ENCODE results near the gene PLXNB2. TPM values are rescaled to one million over a fixed set of nuclear protein-coding genes. Genes with fewer than 3 reads are reported as not detected.

PLXNB2 gene
- polyA plus RNA-seq: 1 to 10 TPM in 2 of 3 donors, not detected in 1; 1.1 to 1.6 TPM

- Mint-ChIP-seq H3K27me3 (ENCODE audit: low read depth in 3 of 3) (peaks cover 2 to 3% (median 3%) of the 10 kb centered on the region in 3 donors), H3K27ac (no peak within 1 kb of the TSS), H3K4me3 (peak within 1 kb of the TSS in 2 of 5 donors; percentile 49 to 50), H3K9me3 (no peaks in the 10 kb centered on the region), H3K4me1 (peaks cover 0 to 3% of the 10 kb centered on the region in 2 donors), H3K36me3 (no peaks in the 10 kb centered on the region)
- DNase-seq: peak; percentile 26 to 33 (median 26)
These were observed at the start of gene PLXNB2 for GRCh38 chr22:50306753-50307749. TSS of gene PLXNB2 (minus strand) at chr22:50307646. CDS start at chr22:50290584, 17,062 bp downstream.

GRCh38 chr22:50357222-50357621 is 49.8 kb upstream of the PLXNB2 start:
- DNase-seq: no peak
- peak overlapping the region; percentile 14 to 81 (median 76) for H3K27ac Mint-ChIP-seq
- peaks cover 34 to 55% of the 10 kb centered on the region in 2 donors for H3K4me1 Mint-ChIP-seq
- no peak overlapping the region for H3K4me3 Mint-ChIP-seq
- H3K9me3 Mint-ChIP-seq: peaks cover 0 to 2% (median 0%) of the 10 kb centered on the region in 6 donors
- peaks cover 0 to 1% (median 0%) of the 10 kb centered on the region in 3 donors for H3K27me3 Mint-ChIP-seq (ENCODE audit: low read depth in 3 of 3)
- peaks cover 10 to 14% (median 11%) of the 10 kb centered on the region in 3 donors for H3K36me3 Mint-ChIP-seq

GRCh38 chr22:50356186-50356585 is 48.7 kb upstream of the PLXNB2 start:
- Mint-ChIP-seq H3K9me3 (peaks cover 0 to 2% (median 0%) of the 10 kb centered on the region in 6 donors), H3K36me3 (peaks cover 5 to 13% (median 6%) of the 10 kb centered on the region in 3 donors), H3K4me1 (peaks cover 23 to 45% of the 10 kb centered on the region in 2 donors), H3K27me3 (ENCODE audit: low read depth in 3 of 3) (peaks cover 0 to 1% (median 0%) of the 10 kb centered on the region in 3 donors), H3K27ac (peak overlapping the region in 1 of 6 donors; percentile 21), H3K4me3 (no peak overlapping the region)
- no peak for DNase-seq

GRCh38 chr22:50348058-50348457 is 40.6 kb upstream of the PLXNB2 start:
- DNase-seq: no peak
- Mint-ChIP-seq H3K9me3 (no peaks in the 10 kb centered on the region), H3K4me1 (peaks cover under 1 to 1% of the 10 kb centered on the region in 2 donors), H3K27me3 (ENCODE audit: low read depth in 3 of 3) (no peaks in the 10 kb centered on the region), H3K4me3 (no peak overlapping the region), H3K36me3 (peaks cover 0 to 1% (median 0%) of the 10 kb centered on the region in 3 donors), H3K27ac (no peak overlapping the region)

GRCh38 chr22:50347157-50347556 is 39.7 kb upstream of the PLXNB2 start:
- Mint-ChIP-seq H3K4me1 (peaks cover 5% of the 10 kb centered on the region in 2 donors), H3K27ac (no peak overlapping the region), H3K4me3 (no peak overlapping the region), H3K27me3 (ENCODE audit: low read depth in 3 of 3) (peaks cover 0 to 4% (median 4%) of the 10 kb centered on the region in 3 donors), H3K9me3 (no peaks in the 10 kb centered on the region), H3K36me3 (no peaks in the 10 kb centered on the region)
- DNase-seq: no peak

- Mint-ChIP-seq H3K27ac (peak overlapping the region in 1 of 6 donors; percentile 21), H3K4me3 (peak overlapping the region in 2 of 5 donors; percentile 21 to 32)
These were observed 39.0 kb upstream of the PLXNB2 start for GRCh38 chr22:50346470-50346869.

GRCh38 chr22:50343541-50343935 is 36.1 kb upstream of the PLXNB2 start:
- Mint-ChIP-seq H3K9me3 (no peaks in the 10 kb centered on the region), H3K4me3 (peak overlapping the region in 4 of 5 donors; percentile 25 to 80 (median 56)), H3K27ac (peak overlapping the region in 3 of 6 donors; percentile 45 to 85 (median 60)), H3K27me3 (ENCODE audit: low read depth in 3 of 3) (peaks cover 0 to 7% (median 6%) of the 10 kb centered on the region in 3 donors), H3K36me3 (no peaks in the 10 kb centered on the region), H3K4me1 (peaks cover 11 to 15% of the 10 kb centered on the region in 2 donors)
- no peak for DNase-seq

More at GRCh38 chr22:50346470-50346869, 39.0 kb upstream of the PLXNB2 start:
- Mint-ChIP-seq H3K27me3 (ENCODE audit: low read depth in 3 of 3) (peaks cover 0 to 7% (median 6%) of the 10 kb centered on the region in 3 donors), H3K4me1 (peaks cover 8 to 11% of the 10 kb centered on the region in 2 donors), H3K36me3 (no peaks in the 10 kb centered on the region), H3K9me3 (no peaks in the 10 kb centered on the region)
- DNase-seq: no peak

- Mint-ChIP-seq H3K9me3 (no peaks in the 10 kb centered on the region), H3K36me3 (no peaks in the 10 kb centered on the region), H3K27me3 (ENCODE audit: low read depth in 3 of 3) (peaks cover 0 to 7% (median 6%) of the 10 kb centered on the region in 3 donors), H3K4me3 (peak within 1 kb of the TSS; percentile 86 to 94 (median 89)), H3K27ac (peak within 1 kb of the TSS; percentile 85 to 95 (median 90)), H3K4me1 (peaks cover 11 to 15% of the 10 kb centered on the region in 2 donors)
- peak; percentile 85 to 88 (median 87) for DNase-seq
These were observed 35.5 kb upstream of the PLXNB2 start, which contains the start of gene PPP6R2 for GRCh38 chr22:50342651-50343540. TSS of gene PPP6R2 (plus strand) at chr22:50343327. CDS start at chr22:50393909, 50,582 bp downstream.

GRCh38 chr22:50341977-50342650 is 34.7 kb upstream of the PLXNB2 start:
- peaks cover 0 to 7% (median 6%) of the 10 kb centered on the region in 3 donors for H3K27me3 Mint-ChIP-seq (ENCODE audit: low read depth in 3 of 3)
- no peaks in the 10 kb centered on the region for H3K9me3 Mint-ChIP-seq

GRCh38 chr22:50339945-50340879 is 32.8 kb upstream of the PLXNB2 start:
- Mint-ChIP-seq H3K27me3 (ENCODE audit: low read depth in 3 of 3) (peaks cover 0 to 7% (median 6%) of the 10 kb centered on the region in 3 donors), H3K9me3 (no peaks in the 10 kb centered on the region), H3K27ac (no peak overlapping the region), H3K4me3 (no peak overlapping the region), H3K4me1 (peaks cover 11 to 15% of the 10 kb centered on the region in 2 donors), H3K36me3 (no peaks in the 10 kb centered on the region)
- peak; percentile 37 to 51 (median 40) for DNase-seq

More at GRCh38 chr22:50341977-50342650, 34.7 kb upstream of the PLXNB2 start:
- peak; percentile 84 to 87 (median 86) for DNase-seq
- H3K36me3 Mint-ChIP-seq: no peaks in the 10 kb centered on the region
- H3K4me3 Mint-ChIP-seq: peak overlapping the region; percentile 86 to 94 (median 89)
- H3K4me1 Mint-ChIP-seq: peaks cover 11 to 15% of the 10 kb centered on the region in 2 donors
- peak overlapping the region; percentile 85 to 95 (median 90) for H3K27ac Mint-ChIP-seq

- Mint-ChIP-seq H3K9me3 (no peaks in the 10 kb centered on the region), H3K36me3 (no peaks in the 10 kb centered on the region), H3K4me3 (no peak overlapping the region), H3K27me3 (ENCODE audit: low read depth in 3 of 3) (peaks cover 0 to 7% (median 6%) of the 10 kb centered on the region in 3 donors), H3K4me1 (peaks cover 11 to 15% of the 10 kb centered on the region in 2 donors), H3K27ac (no peak overlapping the region)
- no peak for DNase-seq
These were observed 31.5 kb upstream of the PLXNB2 start for GRCh38 chr22:50338860-50339462.

Data from immature natural killer cell (primary cell).